ENCODE measurements around the gene TMEM120B. TPM values are rescaled to one million over a fixed set of nuclear protein-coding genes. Genes with fewer than 3 reads are reported as not detected.
"Not testable (repeated sequence)": the region's sequence is repeated elsewhere in the genome, so short reads cannot be mapped to it uniquely, and the experiment has no call there.

The TMEM120B gene
- total RNA-seq, 1 experiment from 2014 or later: 15.5 TPM

DNA sequence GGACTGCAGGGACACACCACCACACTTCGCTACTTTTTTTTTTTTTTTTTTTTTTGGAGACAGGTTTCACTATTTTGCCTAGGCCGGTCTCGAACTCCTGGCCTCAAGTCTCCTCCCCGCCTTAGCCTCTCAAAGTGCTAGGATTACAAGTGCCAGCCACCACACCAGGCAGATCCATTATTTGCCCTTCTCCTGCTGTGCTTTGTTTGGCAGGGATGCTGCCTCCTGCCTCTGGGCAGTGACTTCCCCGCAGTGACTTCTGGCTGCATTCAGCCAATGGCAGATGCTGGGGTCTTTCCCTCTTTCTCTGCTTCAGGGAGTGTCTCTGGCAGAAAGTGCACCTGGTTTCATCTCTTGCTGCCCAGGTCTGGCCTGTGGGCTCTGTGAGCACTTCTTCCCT, 36.4 kb upstream of the TMEM120B start:
- intact Hi-C loops (cut with micrococcal nuclease; ENCODE audit: unreplicated experiment): no loop called here
- Mint-ChIP-seq H3K36me3 (ENCODE audit: insufficient read depth, unreplicated experiment) (peaks cover 14% of the 10 kb centered on the region), H3K4me3 (ENCODE audit: unreplicated experiment) (no peak overlapping the region), H3K27me3 (ENCODE audit: insufficient read depth, unreplicated experiment) (no peaks in the 10 kb centered on the region), H3K27ac (ENCODE audit: unreplicated experiment) (no peak overlapping the region), H3K4me1 (ENCODE audit: low read depth, unreplicated experiment) (peaks cover 17% of the 10 kb centered on the region), H3K9me3 (ENCODE audit: unreplicated experiment) (no peaks in the 10 kb centered on the region)
- DNase-seq: no peak
- Histone ChIP-seq H3K4me1 (peaks cover 15% of the 10 kb centered on the region), H3K36me3 (ENCODE audit: control insufficient read depth, insufficient read depth, low read length) (no peaks in the 10 kb centered on the region), H3K4me3 (ENCODE audit: low read depth, low read length) (no peak overlapping the region), H3K27me3 (replicated peaks; ENCODE audit: control insufficient read depth, insufficient read depth, low read length) (no peaks in the 10 kb centered on the region), H3K9me3 (no peaks in the 10 kb centered on the region)
- no TSS peak for BruUV-seq (replicated peaks)
- TF ChIP-seq, protein P1, sequence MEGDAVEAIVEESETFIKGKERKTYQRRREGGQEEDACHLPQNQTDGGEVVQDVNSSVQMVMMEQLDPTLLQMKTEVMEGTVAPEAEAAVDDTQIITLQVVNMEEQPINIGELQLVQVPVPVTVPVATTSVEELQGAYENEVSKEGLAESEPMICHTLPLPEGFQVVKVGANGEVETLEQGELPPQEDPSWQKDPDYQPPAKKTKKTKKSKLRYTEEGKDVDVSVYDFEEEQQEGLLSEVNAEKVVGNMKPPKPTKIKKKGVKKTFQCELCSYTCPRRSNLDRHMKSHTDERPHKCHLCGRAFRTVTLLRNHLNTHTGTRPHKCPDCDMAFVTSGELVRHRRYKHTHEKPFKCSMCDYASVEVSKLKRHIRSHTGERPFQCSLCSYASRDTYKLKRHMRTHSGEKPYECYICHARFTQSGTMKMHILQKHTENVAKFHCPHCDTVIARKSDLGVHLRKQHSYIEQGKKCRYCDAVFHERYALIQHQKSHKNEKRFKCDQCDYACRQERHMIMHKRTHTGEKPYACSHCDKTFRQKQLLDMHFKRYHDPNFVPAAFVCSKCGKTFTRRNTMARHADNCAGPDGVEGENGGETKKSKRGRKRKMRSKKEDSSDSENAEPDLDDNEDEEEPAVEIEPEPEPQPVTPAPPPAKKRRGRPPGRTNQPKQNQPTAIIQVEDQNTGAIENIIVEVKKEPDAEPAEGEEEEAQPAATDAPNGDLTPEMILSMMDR (IDR thresholded peaks at IDR 0.05; ENCODE audit: insufficient read depth in 1 of 2, low read depth in 1 of 2, low read length in 1 of 2, severe bottlenecking in 1 of 2, unreplicated experiment in 1 of 2): no peak
- ChIA-PET POLR2A (no interaction called here), CTCF (no interaction called here)

DNA sequence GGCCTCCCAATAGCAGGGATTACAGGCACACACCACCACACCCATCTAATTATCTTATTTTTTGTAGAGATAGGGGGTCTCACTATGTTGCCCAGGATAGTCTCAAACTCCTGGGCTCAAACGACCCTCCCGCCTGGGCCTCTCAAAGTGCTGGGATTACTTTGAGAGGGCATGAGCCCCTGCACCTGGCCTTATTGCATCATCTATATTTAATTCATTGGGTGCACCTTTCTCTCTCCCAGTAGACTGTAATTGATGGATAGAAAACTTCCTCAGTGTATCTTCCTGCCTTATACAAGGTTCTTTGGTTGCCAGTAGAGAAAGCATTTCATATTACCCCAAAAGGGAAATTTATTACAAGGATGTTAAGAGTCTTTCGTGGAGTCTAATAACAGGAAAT, 34.2 kb upstream of the TMEM120B start:
- no peaks in the 10 kb centered on the region for H3K36me3 ChIP-seq (ENCODE audit: control insufficient read depth, insufficient read depth, low read length)
- H3K27me3 ChIP-seq (replicated peaks; ENCODE audit: control insufficient read depth, insufficient read depth, low read length): no peaks in the 10 kb centered on the region
- Mint-ChIP-seq H3K36me3 (ENCODE audit: insufficient read depth, unreplicated experiment) (no peaks in the 10 kb centered on the region), H3K4me3 (ENCODE audit: unreplicated experiment) (no peak overlapping the region), H3K9me3 (ENCODE audit: unreplicated experiment) (no peaks in the 10 kb centered on the region), H3K27ac (ENCODE audit: unreplicated experiment) (peak overlapping the region; percentile 73), H3K27me3 (ENCODE audit: insufficient read depth, unreplicated experiment) (no peaks in the 10 kb centered on the region), H3K4me1 (ENCODE audit: low read depth, unreplicated experiment) (peaks cover 14% of the 10 kb centered on the region)
- DNase-seq: no peak
- peaks cover 6% of the 10 kb centered on the region; the same call in 1 of the 2 replicates for H3K4me1 ChIP-seq
- ChIA-PET CTCF (interaction anchor here (0.6 to 0.8 kb wide), 2 partner anchors 9 to 51 kb away, joined by 3 read pairs; no protein-coding TSS in a partner anchor), POLR2A (no interaction called here)
- BruUV-seq (replicated peaks): no TSS peak
- TF ChIP-seq, protein P1 (IDR thresholded peaks at IDR 0.05; ENCODE audit: insufficient read depth in 1 of 2, low read depth in 1 of 2, low read length in 1 of 2, severe bottlenecking in 1 of 2, unreplicated experiment in 1 of 2): no peak
- H3K9me3 ChIP-seq: no peaks in the 10 kb centered on the region
- H3K4me3 ChIP-seq (ENCODE audit: low read depth, low read length): no peak overlapping the region
- intact Hi-C loops (cut with micrococcal nuclease; ENCODE audit: unreplicated experiment): no loop called here

DNA sequence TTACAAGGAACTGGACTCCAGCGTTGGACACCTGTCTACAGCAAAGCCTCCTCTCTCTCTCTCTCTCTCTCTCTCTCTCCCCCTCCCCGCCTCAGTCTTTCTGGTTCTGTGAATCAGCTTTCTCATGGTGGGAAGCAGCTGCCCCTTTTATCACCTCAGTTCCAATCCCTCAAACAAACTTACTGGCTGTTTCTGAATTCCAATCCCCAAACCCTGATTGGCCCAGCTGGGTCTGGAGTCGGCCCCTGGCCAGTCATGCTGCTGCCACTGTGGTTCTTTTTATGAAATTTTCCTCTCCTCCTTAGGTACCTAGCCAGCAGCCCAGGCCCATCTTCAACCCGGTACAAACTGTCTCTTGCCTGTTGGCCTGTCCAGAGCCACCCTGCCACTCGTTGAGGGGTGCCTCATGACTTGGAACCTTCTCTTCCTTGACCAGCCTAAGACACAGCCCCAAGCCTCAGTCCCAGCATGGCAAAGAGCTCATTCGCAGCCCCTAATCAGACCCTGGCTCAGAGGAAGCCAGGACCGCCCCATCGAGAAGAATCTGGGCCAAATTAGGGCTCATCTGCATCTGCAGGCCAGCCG, 33.7 kb upstream of the TMEM120B start:
- H3K4me1 Mint-ChIP-seq (ENCODE audit: low read depth, unreplicated experiment): peaks cover 9% of the 10 kb centered on the region
- H3K9me3 Mint-ChIP-seq (ENCODE audit: unreplicated experiment): no peaks in the 10 kb centered on the region
- DNase-seq: no peak
- no TSS peak for BruUV-seq (replicated peaks)
- Histone ChIP-seq H3K27me3 (replicated peaks; ENCODE audit: control insufficient read depth, insufficient read depth, low read length) (no peaks in the 10 kb centered on the region), H3K36me3 (ENCODE audit: control insufficient read depth, insufficient read depth, low read length) (no peaks in the 10 kb centered on the region), H3K4me1 (peaks cover 6% of the 10 kb centered on the region; the same call in 1 of the 2 replicates), H3K9me3 (no peaks in the 10 kb centered on the region), H3K4me3 (ENCODE audit: low read depth, low read length) (no peak overlapping the region)
- TF ChIP-seq, protein P1 (IDR thresholded peaks at IDR 0.05; ENCODE audit: insufficient read depth in 1 of 2, low read depth in 1 of 2, low read length in 1 of 2, severe bottlenecking in 1 of 2, unreplicated experiment in 1 of 2): no peak
- CTCF ChIA-PET: interaction anchor here (0.6 to 0.8 kb wide), 2 partner anchors 8 to 52 kb away, joined by 3 read pairs; no protein-coding TSS in a partner anchor
- H3K27ac Mint-ChIP-seq (ENCODE audit: unreplicated experiment): peak overlapping the region; percentile 73
- no peaks in the 10 kb centered on the region for H3K36me3 Mint-ChIP-seq (ENCODE audit: insufficient read depth, unreplicated experiment)
- H3K27me3 Mint-ChIP-seq (ENCODE audit: insufficient read depth, unreplicated experiment): no peaks in the 10 kb centered on the region
- POLR2A ChIA-PET: no interaction called here
- intact Hi-C loops (cut with micrococcal nuclease; ENCODE audit: unreplicated experiment): no loop called here
- H3K4me3 Mint-ChIP-seq (ENCODE audit: unreplicated experiment): no peak overlapping the region

DNA sequence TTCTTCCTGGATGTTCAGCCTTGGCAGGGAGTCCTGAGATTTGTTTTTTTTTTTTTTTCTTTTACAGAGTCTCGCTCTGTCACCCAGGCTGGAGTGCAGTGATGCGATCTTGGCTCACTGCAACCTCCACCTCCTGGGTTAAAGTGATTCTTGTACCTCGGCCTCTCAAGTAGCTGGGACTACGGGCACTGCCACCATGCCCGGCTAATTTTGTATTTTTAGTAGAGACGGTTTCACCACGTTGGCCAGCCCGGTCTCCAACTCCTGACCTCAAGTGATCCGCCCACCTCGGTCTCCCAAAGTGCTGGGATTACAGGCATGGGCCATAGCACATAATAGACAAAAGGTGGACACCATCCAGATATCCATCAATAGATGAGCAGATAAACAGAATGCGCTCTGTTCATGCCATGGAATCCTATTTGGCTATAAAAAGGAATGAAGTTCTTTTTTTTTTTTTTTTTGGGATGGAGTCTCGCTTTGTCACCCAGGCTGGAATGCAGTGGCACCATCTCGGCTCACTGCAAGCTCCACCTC, 32.8 kb upstream of the TMEM120B start:
- H3K36me3 Mint-ChIP-seq (ENCODE audit: insufficient read depth, unreplicated experiment); H3K27me3 Mint-ChIP-seq (ENCODE audit: insufficient read depth, unreplicated experiment); H3K4me1 Mint-ChIP-seq (ENCODE audit: low read depth, unreplicated experiment); CTCF ChIA-PET; H3K36me3 ChIP-seq (ENCODE audit: control insufficient read depth, insufficient read depth, low read length); intact Hi-C loops (cut with micrococcal nuclease; ENCODE audit: unreplicated experiment); DNase-seq; H3K4me3 ChIP-seq (ENCODE audit: low read depth, low read length); H3K4me1 ChIP-seq; H3K27ac Mint-ChIP-seq (ENCODE audit: unreplicated experiment); H3K9me3 Mint-ChIP-seq (ENCODE audit: unreplicated experiment); H3K4me3 Mint-ChIP-seq (ENCODE audit: unreplicated experiment); BruUV-seq (replicated peaks); H3K27me3 ChIP-seq (replicated peaks; ENCODE audit: control insufficient read depth, insufficient read depth, low read length); H3K9me3 ChIP-seq; POLR2A ChIA-PET: not testable (repeated sequence)
